TTC549 (cell line): ENCODE measurements around the gene UCN.

Source experiments
- FAIRE-seq: peaks from 2 replicates; lab custom pipeline; 2012; peaks lifted over from hg19 to GRCh38; lab: Jason Lieb, UNC

UCN gene

DNA sequence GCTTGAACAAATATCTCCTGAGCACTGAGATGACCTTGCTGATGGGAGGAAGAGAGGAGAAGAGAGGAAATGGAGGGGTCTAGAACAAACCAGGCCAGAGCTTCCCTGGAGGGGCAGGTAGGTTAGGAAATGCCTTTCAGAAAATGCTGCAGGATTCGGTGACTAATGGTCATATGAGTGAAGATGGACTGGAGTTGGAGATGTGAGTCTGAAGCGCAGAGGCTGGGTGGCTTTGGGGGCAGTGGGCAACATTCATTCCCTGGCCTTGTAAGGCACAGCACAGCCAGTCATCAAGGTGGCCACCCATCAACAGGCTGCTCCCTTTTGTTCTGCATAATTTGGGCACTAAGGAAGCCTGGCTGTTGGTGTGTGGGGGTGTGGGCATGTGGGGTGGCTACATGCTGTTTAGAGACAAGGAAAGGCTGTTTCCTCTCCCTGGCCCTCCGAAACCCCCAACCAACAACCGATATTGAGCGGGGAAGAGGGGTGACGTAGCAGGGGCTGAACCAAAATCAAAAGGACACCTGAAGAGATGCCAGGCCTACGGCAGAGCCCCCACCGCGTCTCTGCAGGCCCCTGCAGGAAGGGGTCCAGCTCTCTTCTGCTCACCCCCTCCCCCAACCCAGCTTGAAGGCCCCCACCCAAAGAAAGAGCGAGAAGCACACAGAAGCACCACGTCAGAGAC lies 46.9 kb downstream of the UCN start:
- no peak for FAIRE-seq

DNA sequence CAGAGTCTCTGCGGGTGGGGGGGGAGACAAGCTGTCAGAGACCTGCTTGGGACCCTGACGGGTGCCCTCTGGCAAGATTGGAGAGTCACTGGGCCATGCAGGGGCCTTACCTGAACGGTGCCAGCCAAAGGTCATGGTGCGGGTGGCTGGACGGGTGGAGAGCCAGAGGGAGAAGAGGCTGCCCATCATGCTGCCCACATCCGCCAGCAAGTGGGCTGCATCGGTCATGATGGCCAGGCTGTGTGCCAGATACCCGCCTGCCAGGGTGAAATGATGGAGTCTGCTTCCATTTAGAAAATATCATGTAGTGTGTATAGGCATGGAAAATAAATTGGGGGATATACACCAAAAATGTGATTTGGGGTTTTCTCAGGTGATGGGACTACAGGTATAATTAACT lies 50.2 kb downstream of the UCN start:
- FAIRE-seq: no peak
